GM18867 (cell line): ENCODE results near the gene ACADVL.

Experiments
- ATAC-seq: cut with Tn5 transposase; IDR thresholded peaks from one replicate; pipeline ENCODE4 v1.9.1; 2021; ENCODE audit warnings: mild to moderate bottlenecking, moderate library complexity; ENCODE audit not compliant: unreplicated experiment

The ACADVL gene

GRCh38 chr17:7250695-7251627, 31.2 kb downstream of the ACADVL start:
- no peak for ATAC-seq

- peak; percentile 80 for ATAC-seq
Observed at GRCh38 chr17:7251661-7252175, 32.0 kb downstream of the ACADVL start, which contains the start of gene CTDNEP1. CTDNEP1 (minus strand) TSS chr17:7251734; CDS start chr17:7251296, 438 bp downstream.

- peak; percentile 47 for ATAC-seq
Observed at GRCh38 chr17:7252176-7253043, 32.7 kb downstream of the ACADVL start, which contains the start of gene ELP5. ELP5 (plus strand) TSS chr17:7252215; CDS start chr17:7252551, 336 bp downstream.

- no peak for ATAC-seq
Observed at GRCh38 chr17:7253082-7253481, 33.3 kb downstream of the ACADVL start.

- ATAC-seq: no peak
Observed at GRCh38 chr17:7254511-7254910, 34.8 kb downstream of the ACADVL start.

GRCh38 chr17:7256766-7257456, 37.2 kb downstream of the ACADVL start:
- no peak for ATAC-seq

- no peak for ATAC-seq
Observed at GRCh38 chr17:7258731-7259554, 39.2 kb downstream of the ACADVL start.

- ATAC-seq: no peak
Observed at GRCh38 chr17:7259555-7259889, 39.8 kb downstream of the ACADVL start.

- no peak for ATAC-seq
Observed at GRCh38 chr17:7260151-7260550, 40.4 kb downstream of the ACADVL start.

GRCh38 chr17:7260651-7261378, 41.1 kb downstream of the ACADVL start:
- no peak for ATAC-seq

GRCh38 chr17:7261379-7262191, 41.8 kb downstream of the ACADVL start:
- no peak for ATAC-seq

- no peak for ATAC-seq
Observed at GRCh38 chr17:7262192-7262934, 42.6 kb downstream of the ACADVL start, which contains the start of gene CLDN7. CLDN7 (minus strand) TSS chr17:7262478; CDS start chr17:7262043, 435 bp downstream.

GRCh38 chr17:7262935-7263800, 43.4 kb downstream of the ACADVL start:
- ATAC-seq: no peak

- ATAC-seq: no peak
Observed at GRCh38 chr17:7263801-7264078, 44.0 kb downstream of the ACADVL start.

GRCh38 chr17:7266784-7267183, 47.0 kb downstream of the ACADVL start:
- no peak for ATAC-seq
